GM12801 (cell line): ENCODE data around the gene PATJ.

Source experiments
- CTCF ChIP-seq: IDR thresholded peaks from one replicate; pipeline ENCODE4 v1.5.1; 2011; ENCODE audit warnings: control low read depth; ENCODE audit not compliant: insufficient read length; ENCODE audit errors: extremely low read depth

Gene PATJ

GRCh38 chr1:62003777-62004176, 261.5 kb downstream of the PATJ start:
- TF ChIP-seq CTCF, result no peak

- no peak for TF ChIP-seq CTCF
These were observed 264.4 kb downstream of the PATJ start for GRCh38 chr1:62006690-62007089.

- TF ChIP-seq CTCF, result no peak
These were observed 268.7 kb downstream of the PATJ start for GRCh38 chr1:62011006-62011405.

GRCh38 chr1:62012095-62012494, 269.8 kb downstream of the PATJ start:
- no peak for TF ChIP-seq CTCF

- no peak for TF ChIP-seq CTCF
These were observed 270.6 kb downstream of the PATJ start for GRCh38 chr1:62012836-62013235.

- TF ChIP-seq CTCF, result no peak
These were observed 271.0 kb downstream of the PATJ start for GRCh38 chr1:62013264-62013663.

- no peak for TF ChIP-seq CTCF
These were observed 280.2 kb downstream of the PATJ start for GRCh38 chr1:62022382-62022983.
